NOMO-1 (cell line): ENCODE measurements around the gene GPR63.

Source experiments
- DNase-seq, 2 experiments: peaks; one replicate each; lab custom pipeline; 2025; ENCODE audit not compliant: unreplicated experiment in 2 of 2; lab: John Stamatoyannopoulos, UW

Gene GPR63

GRCh38 chr6:96823743-96824142 lies 13.5 kb downstream of the GPR63 start:
- DNase-seq = no peak

GRCh38 chr6:96821034-96821433 lies 16.2 kb downstream of the GPR63 start:
- no peak for DNase-seq

- no peak for DNase-seq
Observed at GRCh38 chr6:96816301-96816817, 20.9 kb downstream of the GPR63 start.

GRCh38 chr6:96814625-96815024 lies 22.7 kb downstream of the GPR63 start:
- no peak for DNase-seq

GRCh38 chr6:96812077-96812703 lies 25.1 kb downstream of the GPR63 start:
- DNase-seq = no peak

- DNase-seq = no peak
Observed at GRCh38 chr6:96811670-96812069, 25.6 kb downstream of the GPR63 start.

- DNase-seq = no peak
Observed at GRCh38 chr6:96811136-96811535, 26.1 kb downstream of the GPR63 start.

GRCh38 chr6:96809119-96809518 lies 28.2 kb downstream of the GPR63 start:
- DNase-seq = no peak

GRCh38 chr6:96803106-96803481 lies 34.2 kb downstream of the GPR63 start:
- DNase-seq = no peak

GRCh38 chr6:96795481-96795880 lies 41.8 kb downstream of the GPR63 start:
- no peak for DNase-seq

- DNase-seq = no peak
Observed at GRCh38 chr6:96794980-96795379, 42.3 kb downstream of the GPR63 start.

- no peak for DNase-seq
Observed at GRCh38 chr6:96792561-96793190, 44.6 kb downstream of the GPR63 start.

- no peak for DNase-seq
Observed at GRCh38 chr6:96789871-96790270, 47.4 kb downstream of the GPR63 start.

GRCh38 chr6:96787846-96788580 lies 49.3 kb downstream of the GPR63 start:
- DNase-seq = no peak

- peak in 1 of 2 experiments; percentile 12 for DNase-seq
Observed at GRCh38 chr6:96786336-96786735, 50.9 kb downstream of the GPR63 start.

GRCh38 chr6:96784650-96785049 lies 52.6 kb downstream of the GPR63 start:
- DNase-seq = no peak

GRCh38 chr6:96783307-96783706 lies 54.0 kb downstream of the GPR63 start:
- no peak for DNase-seq

- no peak for DNase-seq
Observed at GRCh38 chr6:96781557-96781956, 55.7 kb downstream of the GPR63 start.

- DNase-seq = no peak
Observed at GRCh38 chr6:96777113-96777512, 60.2 kb downstream of the GPR63 start.

GRCh38 chr6:96775727-96776400 lies 61.4 kb downstream of the GPR63 start:
- DNase-seq = no peak

GRCh38 chr6:96766769-96767168 lies 70.5 kb downstream of the GPR63 start:
- DNase-seq = no peak
